Common myeloid progenitor, CD34-positive (primary cell): ENCODE measurements around the gene RUVBL1.

Experiments
- CTCF ChIA-PET: fragments of 350-600 bp; sonication (Branson Sonifier 250); formaldehyde crosslinking; loops from one replicate; lab custom pipeline; 2021; ENCODE audit warnings: antibody characterized with exemption; lab: Charles Lee
- POLR2A ChIA-PET: fragments of 350-600 bp; sonication (Branson Sonifier 250); formaldehyde crosslinking; loops from one replicate; lab custom pipeline; 2021; ENCODE audit warnings: antibody characterized with exemption; lab: Charles Lee
- DNase-seq, 3 donors: peaks; one replicate each; pipeline versions ENCODE4 v3.0.0 to v3.0.0-alpha.2; 2013
- H3K27ac ChIP-seq, 2 experiments: 1 replicate in 1 of 2; 2 replicates in 1 of 2; pipeline ENCODE4 v1.7.0; 2013; ENCODE audit warnings: inconsistent platforms in 2 of 2, low read length in 2 of 2, mild to moderate bottlenecking in 2 of 2, low read depth in 1 of 2, moderate library complexity in 1 of 2; ENCODE audit not compliant: severe bottlenecking in 2 of 2, insufficient read depth in 1 of 2, poor library complexity in 1 of 2
- H3K27me3 ChIP-seq, 5 experiments: replicated peaks in 2 of 5; 1 replicate in 3 of 5; 2 replicates in 2 of 5; pipeline versions ENCODE4 v1.6.1 to v1.7.0; 2013; ENCODE audit warnings: low read length in 4 of 5, mild to moderate bottlenecking in 2 of 5, moderate library complexity in 2 of 5, inconsistent platforms in 1 of 5; ENCODE audit not compliant: insufficient read depth in 5 of 5, control insufficient read depth in 4 of 5
- H3K36me3 ChIP-seq, 4 experiments: 1 replicate in 2 of 4; 2 replicates in 2 of 4; pipeline versions ENCODE4 v1.6.1 to v1.7.0; 2013; ENCODE audit warnings: low read length in 3 of 4, control low read depth in 1 of 4, mild to moderate bottlenecking in 1 of 4; ENCODE audit not compliant: control insufficient read depth in 4 of 4, insufficient read depth in 4 of 4
- H3K4me1 ChIP-seq, 4 experiments: 1 replicate in 3 of 4; 2 replicates in 1 of 4; pipeline versions ENCODE4 v1.6.1 to v1.7.1; 2013; ENCODE audit warnings: low read length in 3 of 4, mild to moderate bottlenecking in 3 of 4, control low read depth in 1 of 4, inconsistent platforms in 1 of 4, moderate library complexity in 1 of 4; ENCODE audit not compliant: control insufficient read depth in 4 of 4, insufficient read depth in 4 of 4; ENCODE audit errors: control extremely low read depth in 1 of 4
- H3K4me3 ChIP-seq, 7 experiments: 1 replicate in 4 of 7; 2 replicates in 3 of 7; pipeline versions ENCODE4 v1.5.1 to v1.7.0; 2013; ENCODE audit warnings: mild to moderate bottlenecking in 7 of 7, low read length in 6 of 7, moderate library complexity in 6 of 7, inconsistent platforms in 2 of 7, low read depth in 2 of 7, control low read depth in 1 of 7; ENCODE audit not compliant: insufficient read depth in 4 of 7, control insufficient read depth in 1 of 7; ENCODE audit errors: extremely low read depth in 1 of 7
- H3K9me3 ChIP-seq, 5 experiments: 1 replicate in 4 of 5; 2 replicates in 1 of 5; pipeline versions ENCODE4 v1.6.1 to v1.7.1; 2013; ENCODE audit warnings: low read length in 4 of 5, mild to moderate bottlenecking in 2 of 5, inconsistent platforms in 1 of 5, low read depth in 1 of 5, moderate library complexity in 1 of 5; ENCODE audit not compliant: control insufficient read depth in 4 of 5, insufficient read depth in 2 of 5; ENCODE audit errors: control extremely low read depth in 1 of 5
- WGBS: methylation state at CpG from one replicate; pipeline ENCODE4 v1.1.5; 2013; ENCODE audit not compliant: insufficient coverage; 5-methylcytosine and 5-hydroxymethylcytosine counted together

Gene RUVBL1

DNA sequence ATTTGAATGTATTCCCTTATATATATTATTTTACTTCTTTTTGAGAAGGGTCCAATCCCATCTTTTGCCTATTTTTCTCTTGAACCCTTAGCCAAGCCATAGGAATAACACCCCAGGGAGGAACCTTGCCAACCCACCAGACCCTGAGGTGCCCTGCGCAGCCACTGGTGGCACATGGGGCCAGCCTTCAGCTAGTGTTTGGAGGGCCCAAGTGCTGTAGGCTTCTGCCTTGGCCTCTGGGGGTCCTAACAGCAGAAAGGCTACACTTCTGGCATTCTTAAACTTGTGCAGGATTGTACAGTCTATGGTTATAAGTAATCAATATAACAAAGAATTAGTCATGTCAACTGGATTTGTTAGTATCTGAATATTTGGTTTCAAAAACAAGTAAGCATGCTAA is 34.5 kb downstream of the RUVBL1 start:
- Histone ChIP-seq H3K4me3 (no peak overlapping the region), H3K9me3 (no peaks in the 10 kb centered on the region), H3K4me1 (no peaks in the 10 kb centered on the region), H3K27ac (no peak overlapping the region), H3K27me3 (no peaks in the 10 kb centered on the region), H3K36me3 (peaks cover 5 to 60% (median 51%) of the 10 kb centered on the region in 4 experiments)
- ChIA-PET CTCF (interaction anchor here (1.2 kb wide), 1 partner anchor 11 kb away, joined by 4 read pairs; no protein-coding TSS in a partner anchor), POLR2A (no interaction called here)
- WGBS: 100% methylated on average over 1 of the region's 1 CpG
- DNase-seq: peak in 2 of 3 donors; percentile 28 to 39

- Histone ChIP-seq H3K27me3 (no peaks in the 10 kb centered on the region), H3K36me3 (peaks cover 14 to 80% (median 62%) of the 10 kb centered on the region in 4 experiments), H3K9me3 (no peaks in the 10 kb centered on the region), H3K4me1 (no peaks in the 10 kb centered on the region), H3K4me3 (no peak overlapping the region), H3K27ac (no peak overlapping the region)
- ChIA-PET POLR2A (no interaction called here), CTCF (interaction anchor here (1.6 kb wide), 1 partner anchor 10 kb away, joined by 9 read pairs; no protein-coding TSS in a partner anchor)
- DNase-seq: no peak
- 95% methylated on average over 2 of the region's 6 CpGs for WGBS
These were observed 39.0 kb downstream of the RUVBL1 start for GRCh38 chr3:128084675-128085021.

DNA sequence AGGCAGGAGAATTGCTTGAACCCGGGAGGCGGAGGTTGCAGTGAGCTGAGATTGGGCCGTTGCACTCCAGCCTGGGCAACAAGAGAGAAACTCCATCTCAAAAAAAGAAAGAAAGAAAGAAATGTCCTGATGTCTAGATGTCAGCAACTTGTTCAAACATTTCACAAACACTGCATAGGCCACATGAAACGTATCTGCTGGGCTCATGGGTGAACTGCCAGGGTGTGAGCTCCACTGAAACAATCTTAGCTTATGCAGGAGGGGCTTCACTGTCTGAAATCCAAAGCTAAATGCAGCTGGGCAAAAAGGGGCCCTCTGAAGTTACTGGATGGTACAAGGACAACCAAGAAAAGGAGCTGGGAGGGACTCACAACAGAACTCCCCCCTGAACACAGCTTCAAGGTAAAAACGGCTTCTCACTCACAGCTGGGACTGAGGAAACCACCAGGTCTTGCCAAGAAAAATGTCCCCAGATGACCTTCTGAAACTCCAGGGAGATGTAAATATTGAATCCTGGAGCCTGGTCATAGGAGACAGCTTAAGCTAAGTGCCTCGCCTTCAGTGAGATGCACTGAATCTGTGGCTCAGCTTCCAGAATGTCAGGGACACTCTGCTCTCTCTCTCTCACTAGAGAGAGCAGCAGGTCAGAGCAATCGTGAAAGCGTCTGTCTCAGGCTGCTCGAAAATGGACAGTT is 39.5 kb downstream of the RUVBL1 start:
- CTCF ChIA-PET: interaction anchor here (1.6 kb wide), 1 partner anchor 11 kb away, joined by 9 read pairs; no protein-coding TSS in a partner anchor
- no peak overlapping the region for H3K4me3 ChIP-seq
- WGBS: 100% methylated on average over 2 of the region's 9 CpGs

GRCh38 chr3:128083396-128083795 is 40.2 kb downstream of the RUVBL1 start:
- Histone ChIP-seq H3K4me1 (no peaks in the 10 kb centered on the region), H3K4me3 (no peak overlapping the region), H3K27ac (no peak overlapping the region), H3K36me3 (peaks cover 14 to 90% (median 68%) of the 10 kb centered on the region in 4 experiments), H3K27me3 (no peaks in the 10 kb centered on the region), H3K9me3 (no peaks in the 10 kb centered on the region)
- CTCF ChIA-PET: no interaction called here
- DNase-seq: no peak
- 99% methylated on average over 9 of the region's 10 CpGs for WGBS
- POLR2A ChIA-PET: no interaction called here

More for the DNA sequence above, 39.5 kb downstream of the RUVBL1 start:
- H3K4me1 ChIP-seq: no peaks in the 10 kb centered on the region
- H3K27ac ChIP-seq: no peak overlapping the region
- H3K9me3 ChIP-seq: no peaks in the 10 kb centered on the region
- POLR2A ChIA-PET: no interaction called here
- no peak for DNase-seq
- peaks cover 14 to 85% (median 66%) of the 10 kb centered on the region in 4 experiments for H3K36me3 ChIP-seq
- no peaks in the 10 kb centered on the region for H3K27me3 ChIP-seq

DNA sequence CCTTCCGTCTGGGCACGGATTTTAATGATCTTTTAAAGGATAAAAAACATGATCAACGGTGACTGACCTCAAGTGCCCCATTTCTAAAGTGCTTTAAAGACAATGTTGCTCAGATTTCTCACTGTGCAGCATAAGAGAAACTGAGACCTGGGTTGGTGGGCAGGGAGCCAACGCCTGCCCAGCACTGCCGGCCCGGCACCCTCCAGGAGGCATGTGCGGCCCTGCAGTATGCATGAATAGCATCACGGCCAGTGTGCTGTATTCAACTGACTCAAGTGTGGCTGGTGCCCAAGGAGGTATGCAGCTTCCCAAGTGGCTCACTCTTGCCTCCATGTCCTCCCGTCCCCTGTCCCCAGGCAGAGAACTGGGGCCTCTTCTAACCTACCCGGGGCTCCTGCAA is 41.1 kb downstream of the RUVBL1 start:
- H3K27me3 ChIP-seq: no peaks in the 10 kb centered on the region
- 95% methylated on average over 9 of the region's 10 CpGs for WGBS
- peaks cover 12 to 87% (median 67%) of the 10 kb centered on the region in 4 experiments for H3K36me3 ChIP-seq
- H3K4me3 ChIP-seq: no peak overlapping the region
- POLR2A ChIA-PET: no interaction called here
- peaks cover 0 to 8% (median 4%) of the 10 kb centered on the region in 4 experiments for H3K4me1 ChIP-seq
- DNase-seq: no peak
- no peak overlapping the region for H3K27ac ChIP-seq
- H3K9me3 ChIP-seq: no peaks in the 10 kb centered on the region
- CTCF ChIA-PET: interaction anchor here (1.3 to 1.5 kb wide), 2 partner anchors 12 to 524 kb away, joined by 3 to 6 read pairs; no protein-coding TSS in a partner anchor

DNA sequence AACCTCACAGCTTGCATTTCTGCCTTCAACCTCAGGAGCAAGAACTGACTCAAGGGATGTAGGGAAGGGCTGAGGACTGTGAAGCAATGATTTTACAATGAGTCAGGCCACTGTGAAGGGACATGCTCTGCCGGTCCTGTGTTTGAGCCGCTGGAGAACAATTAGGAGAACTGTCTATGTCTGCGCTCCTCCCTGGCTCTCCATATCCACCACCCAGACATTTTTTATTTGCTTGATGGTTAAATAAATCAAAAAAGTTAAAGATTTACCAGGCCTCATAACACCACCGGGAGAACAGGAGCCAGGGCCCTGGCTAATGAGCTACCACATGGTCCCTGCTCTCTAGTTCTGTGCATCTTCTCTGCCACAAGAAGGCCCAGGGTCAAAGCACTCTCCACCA is 41.8 kb downstream of the RUVBL1 start:
- Histone ChIP-seq H3K9me3 (no peaks in the 10 kb centered on the region), H3K27me3 (no peaks in the 10 kb centered on the region), H3K27ac (no peak overlapping the region), H3K4me1 (peaks cover 0 to 15% (median 8%) of the 10 kb centered on the region in 4 experiments), H3K36me3 (peaks cover 9 to 80% (median 60%) of the 10 kb centered on the region in 4 experiments), H3K4me3 (no peak overlapping the region)
- WGBS: 100% methylated on average over 1 of the region's 4 CpGs
- ChIA-PET CTCF (interaction anchor here (1.3 to 1.5 kb wide), 2 partner anchors 13 to 525 kb away, joined by 3 to 6 read pairs; no protein-coding TSS in a partner anchor), POLR2A (no interaction called here)
- no peak for DNase-seq

DNA sequence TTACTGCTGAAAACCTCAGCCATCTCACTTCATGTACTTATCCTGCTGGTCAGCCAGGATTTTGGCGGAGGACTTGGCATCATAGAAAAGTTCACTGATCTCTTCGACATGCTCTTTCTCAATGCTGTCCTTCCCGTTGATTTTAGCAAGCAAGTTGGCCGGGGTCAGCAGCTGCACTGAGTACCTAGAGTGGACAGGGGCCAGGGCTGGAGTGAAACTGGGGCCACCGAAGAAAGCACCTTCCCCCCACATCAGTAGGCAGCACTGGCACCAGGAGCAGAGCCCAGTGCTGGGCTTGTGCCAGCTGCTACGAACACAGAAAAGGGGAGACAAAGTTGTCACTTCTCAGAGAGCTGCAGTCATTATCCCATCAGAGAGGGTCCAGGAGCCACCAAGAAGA is 42.4 kb downstream of the RUVBL1 start:
- DNase-seq: no peak
- CTCF ChIA-PET: interaction anchor here (1.5 kb wide), 1 partner anchor 14 kb away, joined by 6 read pairs; no protein-coding TSS in a partner anchor
- H3K36me3 ChIP-seq: peaks cover 9 to 73% (median 54%) of the 10 kb centered on the region in 4 experiments
- H3K9me3 ChIP-seq: no peaks in the 10 kb centered on the region
- no peak overlapping the region for H3K4me3 ChIP-seq
- whole genome bisulfite sequencing: 96% methylated on average over 5 of the region's 6 CpGs
- POLR2A ChIA-PET: no interaction called here
- H3K27me3 ChIP-seq: peaks cover 0 to 6% (median 0%) of the 10 kb centered on the region in 5 experiments
- peaks cover 0 to 22% (median 13%) of the 10 kb centered on the region in 4 experiments for H3K4me1 ChIP-seq
- H3K27ac ChIP-seq: no peak overlapping the region
